Esophagus mucosa (tissue), 1 donor: ENCODE results near the gene KMT2B. TPM values are rescaled to one million over a fixed set of nuclear protein-coding genes. Genes with fewer than 3 reads are reported as not detected.
"Not testable (repeated sequence)": the region's sequence is repeated elsewhere in the genome, so short reads cannot be mapped to it uniquely, and the experiment has no call there.

Source experiments
- ATAC-seq: fragments of 200-7000 bp; cut with Tn5 transposase; one replicate; pipeline ENCODE4 v1.9.1; 2020
- total RNA-seq: library from RNA; stranded (reverse); gene quantifications from one replicate; pipeline ENCODE4 v1.2.4, GENCODE V29; 2023
- donor health status: DM: yes; HTN: yes; CAD: no.

Gene KMT2B
- total RNA-seq, 1 donor from 2014 or later = 21.1 TPM

- ATAC-seq = peak; percentile 51
These were observed 6.7 kb upstream of the KMT2B start for GRCh38 chr19:35710784-35711723.

- no peak for ATAC-seq
These were observed 5.0 kb upstream of the KMT2B start for GRCh38 chr19:35712567-35713505.

GRCh38 chr19:35713506-35713850 lies 4.3 kb upstream of the KMT2B start:
- ATAC-seq = no peak

GRCh38 chr19:35713904-35714495 lies 3.8 kb upstream of the KMT2B start:
- no peak for ATAC-seq

- no peak for ATAC-seq
These were observed 3.0 kb upstream of the KMT2B start for GRCh38 chr19:35714601-35715354.

- ATAC-seq = no peak
These were observed 2.4 kb upstream of the KMT2B start for GRCh38 chr19:35715355-35715809.

GRCh38 chr19:35715981-35716800 lies 1.6 kb upstream of the KMT2B start:
- peak; percentile 4 for ATAC-seq

- peak; percentile 90 for ATAC-seq
These were observed 770 bp upstream of the KMT2B start for GRCh38 chr19:35716801-35717664.

GRCh38 chr19:35718345-35719041 lies 690 bp downstream of the KMT2B start:
- no peak for ATAC-seq

GRCh38 chr19:35719402-35720162 lies 1.8 kb downstream of the KMT2B start:
- no peak for ATAC-seq

GRCh38 chr19:35720163-35720524 lies 2.3 kb downstream of the KMT2B start:
- no peak for ATAC-seq

- ATAC-seq = no peak
These were observed 2.8 kb downstream of the KMT2B start for GRCh38 chr19:35720648-35721047.

GRCh38 chr19:35721374-35721773 lies 3.6 kb downstream of the KMT2B start:
- ATAC-seq = no peak

- no peak for ATAC-seq
These were observed 4.7 kb downstream of the KMT2B start for GRCh38 chr19:35722461-35722860.

GRCh38 chr19:35722897-35723296 lies 5.1 kb downstream of the KMT2B start:
- no peak for ATAC-seq

- ATAC-seq = no peak
These were observed 5.9 kb downstream of the KMT2B start for GRCh38 chr19:35723671-35724070.

- not testable (repeated sequence) for ATAC-seq
These were observed 6.3 kb downstream of the KMT2B start for GRCh38 chr19:35724132-35724531.

- no peak for ATAC-seq
These were observed 6.8 kb downstream of the KMT2B start for GRCh38 chr19:35724560-35724959.
